GM12874 (cell line): ENCODE results near the gene ANXA4.

Experiments used
- CTCF ChIP-seq: IDR thresholded peaks from 2 replicates; pipeline ENCODE4 v1.5.1; 2011; ENCODE audit warnings: low read depth, mild to moderate bottlenecking, control low read depth, low read length, moderate library complexity; ENCODE audit not compliant: insufficient read depth

The ANXA4 gene

DNA sequence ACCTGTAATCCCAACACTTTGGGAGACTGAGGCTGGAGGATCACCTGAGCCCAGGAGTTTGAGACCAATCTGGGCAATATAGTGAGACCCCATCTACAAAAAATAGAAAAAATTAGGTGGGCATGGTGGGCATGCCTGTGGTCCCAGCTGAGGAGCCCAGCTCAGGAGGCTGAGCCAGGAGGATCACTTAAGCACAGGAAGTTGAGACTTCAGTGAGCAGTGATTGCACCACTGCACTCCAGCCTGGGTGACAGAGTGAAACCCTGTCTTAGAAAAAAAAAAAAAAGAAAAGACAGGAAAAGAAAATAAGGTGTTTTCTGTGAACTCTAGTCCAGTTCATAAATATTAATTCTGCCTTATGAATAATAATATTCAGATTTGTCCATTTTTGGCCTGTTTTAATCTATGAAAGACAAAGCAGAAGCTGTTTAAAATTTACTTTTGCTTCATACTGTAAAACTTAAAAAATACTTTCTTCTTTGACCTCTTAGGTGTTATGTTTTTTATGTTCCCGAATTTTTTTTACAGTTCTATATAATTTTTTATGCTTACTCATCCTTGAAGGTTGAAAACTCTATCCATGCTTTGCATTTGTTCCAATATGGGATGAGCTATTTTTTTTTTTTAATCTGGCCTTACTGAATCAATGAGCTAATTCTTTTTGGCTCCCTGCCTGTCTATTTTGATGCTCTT lies 8.4 kb upstream of the ANXA4 start:
- TF ChIP-seq CTCF: no peak

- no peak for TF ChIP-seq CTCF
These were observed 7.8 kb upstream of the ANXA4 start for GRCh38 chr2:69734035-69734611.

DNA sequence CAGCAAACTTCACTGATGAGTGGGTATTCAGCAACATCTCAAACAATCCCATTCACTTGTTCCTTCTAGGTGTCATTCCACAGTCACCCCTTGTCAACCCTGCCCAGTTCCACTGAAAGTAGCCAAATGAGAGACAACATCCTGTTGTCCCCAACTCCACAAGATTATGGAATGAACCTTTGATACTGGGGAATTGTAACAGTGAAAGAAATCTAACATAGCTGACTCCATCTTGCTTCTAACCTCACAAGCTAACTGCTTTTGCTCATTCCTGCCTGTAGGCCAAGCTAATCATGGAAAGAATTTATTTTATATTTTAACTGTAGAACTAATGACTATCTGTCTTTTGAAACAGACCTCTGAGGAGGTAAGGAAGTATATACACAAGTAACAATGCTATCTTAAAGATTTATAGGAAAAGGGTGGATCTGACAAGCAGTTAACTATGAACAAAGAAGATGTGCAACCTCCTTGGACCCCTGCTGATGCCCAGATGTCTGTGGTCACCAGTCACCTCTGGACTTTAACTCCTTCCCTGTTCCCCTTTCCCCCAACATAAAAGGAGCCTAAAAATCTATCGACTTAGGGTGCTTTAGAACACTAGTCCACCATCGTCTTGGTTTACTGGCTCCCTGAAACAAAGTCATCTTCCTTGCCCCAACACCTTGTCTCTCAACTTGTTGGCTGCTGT lies 6.9 kb upstream of the ANXA4 start:
- no peak for TF ChIP-seq CTCF

DNA sequence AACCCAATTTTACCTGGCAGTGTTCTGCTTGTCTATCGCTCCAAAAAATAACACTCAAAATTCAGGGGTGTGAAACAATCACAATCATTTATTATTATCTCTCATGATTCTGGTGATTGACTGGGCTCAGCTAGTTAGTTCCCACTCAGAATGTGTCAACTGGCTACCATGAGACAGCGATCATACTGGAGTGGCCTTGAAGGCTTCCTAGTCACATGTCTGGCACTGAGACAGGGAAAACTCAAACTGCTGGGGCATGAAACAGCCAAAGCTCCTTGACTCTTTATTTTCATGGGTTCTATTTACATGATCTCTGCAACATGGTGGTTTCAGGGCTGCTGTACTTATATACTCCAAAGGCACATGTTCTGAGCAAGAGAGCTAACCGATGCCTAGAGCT lies 6.2 kb upstream of the ANXA4 start:
- no peak for TF ChIP-seq CTCF

GRCh38 chr2:69740502-69740951 lies 1.4 kb upstream of the ANXA4 start:
- TF ChIP-seq CTCF: no peak

GRCh38 chr2:69741229-69741574 lies 732 bp upstream of the ANXA4 start:
- TF ChIP-seq CTCF: 0 out of 2 replicates have a peak, but pooled peaks have one; percentile 10

GRCh38 chr2:69742322-69742952 lies 503 bp downstream of the ANXA4 start:
- TF ChIP-seq CTCF: no peak
